GM19099 (cell line): ENCODE data around the gene DCLRE1A.

Experiments
- POLR2A ChIP-seq: IDR thresholded peaks from 3 replicates; pipeline ENCODE4 v1.6.1; 2011; ENCODE audit warnings: low read depth; ENCODE audit not compliant: insufficient read length; ENCODE audit errors: extremely low read depth

DCLRE1A gene

DNA sequence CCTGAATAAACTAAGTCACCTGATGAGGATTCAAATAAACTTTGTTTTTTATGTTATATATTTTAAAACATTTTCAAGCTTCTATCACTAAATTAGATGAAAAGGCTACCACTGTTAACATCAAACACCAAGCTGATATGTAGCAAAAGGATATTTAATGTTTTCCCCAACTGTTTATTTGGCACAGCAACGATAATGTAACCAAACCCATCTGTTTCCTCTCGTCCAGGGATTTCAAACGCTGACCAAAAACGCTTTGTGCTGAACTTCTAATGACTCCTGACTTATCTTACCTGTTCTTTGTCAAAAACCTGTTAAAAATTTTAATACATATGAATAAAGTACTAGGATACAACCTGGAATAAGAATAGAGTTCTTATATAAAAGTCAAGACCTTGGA is 30.5 kb downstream of the DCLRE1A start:
- no peak for TF ChIP-seq POLR2A

DNA sequence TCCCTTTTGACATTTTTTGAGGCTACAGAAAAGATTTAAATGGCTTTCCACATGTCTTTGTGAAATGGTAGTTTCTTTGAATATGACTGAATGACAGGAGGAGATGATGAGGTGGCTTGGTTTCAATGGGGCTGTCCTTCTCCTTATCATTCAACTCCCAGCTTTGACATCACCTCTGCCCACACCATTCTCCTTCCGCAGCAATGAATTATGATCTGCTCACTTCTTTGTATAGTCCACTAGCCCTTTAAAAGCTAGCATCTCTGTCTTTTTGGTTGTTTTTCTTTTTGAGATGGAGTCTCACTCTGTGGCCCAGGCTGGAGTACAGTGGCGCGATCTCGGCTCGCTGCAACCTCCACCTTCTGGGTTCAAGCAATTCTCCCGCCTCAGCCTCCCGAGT is 31.7 kb downstream of the DCLRE1A start:
- TF ChIP-seq POLR2A, result no peak

DNA sequence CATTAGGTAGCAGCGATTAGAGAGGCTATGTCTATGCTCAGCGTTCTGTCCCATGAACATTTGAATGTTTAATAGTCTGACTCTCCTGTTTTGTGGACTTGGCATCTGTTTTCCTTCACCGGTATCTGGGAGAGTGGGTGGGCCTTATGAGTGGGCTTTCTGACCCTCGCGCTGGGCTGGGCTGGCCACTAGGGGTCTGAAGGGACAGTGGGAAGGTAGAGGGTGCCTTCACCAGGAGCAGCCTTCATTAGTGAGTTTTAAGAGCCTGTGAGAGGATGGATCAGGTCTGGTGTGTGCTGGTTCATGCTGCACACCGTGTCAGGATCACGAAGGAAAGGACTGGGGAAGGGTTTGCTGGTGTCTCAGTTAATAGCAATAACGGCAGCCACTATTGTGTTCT is 33.4 kb downstream of the DCLRE1A start:
- TF ChIP-seq POLR2A, result no peak

DNA sequence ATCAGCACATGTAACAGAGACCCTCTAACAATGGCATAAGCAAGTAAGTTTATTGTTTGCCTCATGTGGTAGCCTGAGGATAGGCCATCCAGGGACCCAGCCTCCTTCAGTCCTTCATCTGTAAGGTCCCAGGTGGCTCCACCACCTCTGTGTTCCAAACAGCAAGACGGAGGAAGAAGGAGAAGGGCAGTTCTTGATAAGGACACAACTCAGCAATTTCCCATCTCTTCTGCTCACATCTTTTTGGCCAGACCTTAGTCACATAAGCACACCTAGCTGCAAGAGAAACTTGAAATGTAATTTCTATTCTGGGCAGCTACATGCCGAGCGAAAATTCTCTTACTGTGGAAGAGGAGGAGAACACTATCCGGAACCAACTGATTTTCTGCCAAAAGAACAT is 33.9 kb downstream of the DCLRE1A start:
- TF ChIP-seq POLR2A, result no peak

DNA sequence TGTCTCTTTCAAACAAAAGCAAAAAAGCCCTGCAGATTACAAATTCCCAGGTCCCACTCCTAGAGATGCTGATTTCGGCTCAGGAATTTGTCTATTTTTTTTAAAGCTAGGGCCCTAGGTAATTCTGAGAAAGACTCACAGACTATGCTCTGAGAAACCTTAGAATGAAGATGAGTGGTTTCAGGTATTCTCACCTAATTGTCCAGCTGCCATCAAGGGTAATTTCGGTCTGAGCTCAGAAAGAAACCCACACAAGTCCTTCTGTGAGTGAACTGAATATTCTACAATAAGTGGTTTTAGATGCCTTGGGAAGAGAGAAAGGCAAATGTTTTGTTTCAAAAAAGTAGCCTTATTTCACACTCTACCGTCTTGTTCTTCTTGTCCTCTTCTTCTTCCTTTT is 45.7 kb downstream of the DCLRE1A start:
- TF ChIP-seq POLR2A, result no peak

DNA sequence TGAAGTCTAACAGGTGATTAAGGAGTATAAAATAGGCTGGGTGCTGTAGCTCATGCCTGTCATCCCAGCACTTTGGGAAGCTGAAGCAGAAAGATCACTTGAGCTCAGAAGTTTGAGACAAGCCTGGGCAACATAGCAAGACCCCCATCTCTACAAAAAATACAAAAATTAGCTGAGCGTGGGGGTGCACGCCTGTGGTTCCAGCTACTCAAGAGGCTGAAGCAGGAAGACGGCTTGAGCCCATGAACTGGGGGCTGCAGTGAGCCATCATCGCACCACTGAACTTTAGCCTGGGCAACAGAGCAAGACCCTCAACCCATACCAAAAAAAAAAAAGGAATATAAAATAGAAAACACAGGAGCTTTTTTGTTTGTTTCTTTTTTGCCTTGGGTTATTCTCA is 47.4 kb downstream of the DCLRE1A start:
- TF ChIP-seq POLR2A, result no peak

DNA sequence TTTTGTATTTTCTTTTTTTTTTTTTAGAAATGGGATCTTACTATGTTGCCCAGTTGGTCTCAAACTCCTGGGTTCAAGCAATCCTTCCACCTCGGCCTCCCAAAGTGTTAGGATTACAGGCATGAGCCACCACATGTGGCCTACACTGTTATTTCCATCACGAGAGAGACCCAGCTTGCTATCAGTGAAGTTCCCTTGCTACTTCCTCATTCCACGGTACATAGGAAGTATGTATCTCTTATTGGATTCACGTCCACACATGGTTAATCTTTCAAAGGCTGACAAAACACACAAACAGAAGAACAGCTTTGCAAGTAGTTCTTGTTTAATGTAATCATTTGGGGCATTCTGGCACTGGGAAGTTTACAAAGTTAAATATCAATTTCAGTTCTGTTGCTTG is 50.9 kb downstream of the DCLRE1A start:
- TF ChIP-seq POLR2A, result no peak

DNA sequence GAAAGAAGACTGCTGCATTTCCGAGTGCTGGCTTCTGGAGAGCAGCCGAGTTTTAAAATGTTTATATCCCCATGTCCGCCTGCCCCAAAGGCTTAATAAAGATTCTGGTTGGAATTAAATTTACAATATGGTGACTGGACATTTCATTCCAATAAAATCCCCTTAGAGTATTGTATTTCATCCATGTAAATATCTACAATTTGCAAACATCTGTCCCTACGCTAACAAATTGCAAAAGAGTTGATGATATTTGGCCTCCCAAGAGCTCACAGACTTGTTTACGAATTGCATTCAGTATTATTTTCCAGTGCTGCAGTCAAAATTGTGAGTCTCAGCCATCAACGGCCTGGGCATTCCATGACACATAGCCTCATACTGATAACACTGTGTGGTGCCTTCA is 52.3 kb downstream of the DCLRE1A start:
- TF ChIP-seq POLR2A, result no peak

DNA sequence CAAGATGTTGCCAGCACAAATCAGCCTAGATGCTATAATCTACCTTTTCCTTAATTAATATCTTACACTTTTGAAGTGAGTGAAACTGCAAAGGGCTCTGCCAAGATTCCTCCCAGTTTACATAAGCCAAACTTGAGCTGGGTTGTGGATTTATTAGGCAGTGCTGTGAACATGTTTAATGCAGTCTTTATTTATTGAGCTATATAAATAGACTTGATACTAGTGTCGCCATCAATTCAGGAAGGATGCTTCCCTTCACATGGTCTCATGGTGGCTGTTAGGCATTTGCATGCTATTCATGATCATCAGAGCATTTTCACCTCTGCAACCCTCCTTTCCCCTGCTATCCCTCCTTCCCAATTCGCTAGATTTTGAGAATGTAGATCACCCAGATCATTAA is 62.2 kb downstream of the DCLRE1A start:
- TF ChIP-seq POLR2A, result no peak

DNA sequence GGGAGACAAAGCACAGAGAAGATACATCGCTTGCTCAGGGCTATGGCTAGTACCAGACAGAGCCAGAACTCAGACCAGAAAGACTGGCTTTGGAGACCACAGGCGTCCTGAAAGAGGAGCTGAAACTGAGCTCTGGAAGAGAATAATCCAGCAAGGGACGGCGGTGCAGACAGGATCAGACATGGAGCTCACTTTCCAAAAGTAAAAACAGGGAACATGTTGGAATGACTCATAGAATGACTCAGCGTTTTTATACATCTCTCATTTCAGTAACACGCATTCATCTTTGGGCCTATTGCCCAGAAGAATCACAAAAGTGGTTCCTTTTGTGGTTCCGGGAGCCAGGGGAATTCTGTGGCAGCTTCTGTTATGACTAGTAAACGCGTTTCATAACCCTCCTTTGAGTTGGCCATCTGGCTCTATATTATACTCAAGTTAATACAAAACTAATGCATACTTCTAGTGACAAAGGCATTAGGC is 65.2 kb downstream of the DCLRE1A start:
- no peak for TF ChIP-seq POLR2A
